ENCODE results near the gene TTC16.

TTC16 gene

DNA sequence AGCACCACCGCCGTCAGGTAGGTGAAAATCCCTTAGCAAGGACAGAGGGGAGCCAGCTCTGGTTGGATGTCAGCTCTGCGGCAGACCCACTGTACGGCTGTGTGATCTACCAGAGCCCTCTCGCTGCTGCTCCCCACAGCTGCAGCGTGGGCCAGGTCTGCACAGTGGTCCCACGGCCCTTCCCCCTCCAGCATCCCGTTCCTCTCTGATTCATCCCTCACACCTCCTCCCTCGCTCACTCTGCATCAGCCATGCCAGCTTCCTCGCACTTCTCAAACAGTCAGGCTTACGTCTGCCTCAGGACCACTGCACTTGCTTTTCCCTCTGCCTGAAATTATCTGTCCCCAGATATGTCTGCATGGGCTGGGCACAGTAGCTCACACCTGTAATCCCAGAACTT is 35.7 kb upstream of the TTC16 start:
- no peak for DNase-seq (ENCODE audit: low spot score)
- TF ChIP-seq CTCF (IDR thresholded peaks at IDR 0.05), result no peak
- Histone ChIP-seq H3K27ac (no peak overlapping the region), H3K4me3 (no peak overlapping the region)

- no peak overlapping the region for H3K27ac ChIP-seq
- TF ChIP-seq CTCF (IDR thresholded peaks at IDR 0.05), result no peak
- DNase-seq (ENCODE audit: low spot score), result no peak
- H3K4me3 ChIP-seq, result no peak overlapping the region
Observed at GRCh38 chr9:127680846-127681245, 35.0 kb upstream of the TTC16 start.

DNA sequence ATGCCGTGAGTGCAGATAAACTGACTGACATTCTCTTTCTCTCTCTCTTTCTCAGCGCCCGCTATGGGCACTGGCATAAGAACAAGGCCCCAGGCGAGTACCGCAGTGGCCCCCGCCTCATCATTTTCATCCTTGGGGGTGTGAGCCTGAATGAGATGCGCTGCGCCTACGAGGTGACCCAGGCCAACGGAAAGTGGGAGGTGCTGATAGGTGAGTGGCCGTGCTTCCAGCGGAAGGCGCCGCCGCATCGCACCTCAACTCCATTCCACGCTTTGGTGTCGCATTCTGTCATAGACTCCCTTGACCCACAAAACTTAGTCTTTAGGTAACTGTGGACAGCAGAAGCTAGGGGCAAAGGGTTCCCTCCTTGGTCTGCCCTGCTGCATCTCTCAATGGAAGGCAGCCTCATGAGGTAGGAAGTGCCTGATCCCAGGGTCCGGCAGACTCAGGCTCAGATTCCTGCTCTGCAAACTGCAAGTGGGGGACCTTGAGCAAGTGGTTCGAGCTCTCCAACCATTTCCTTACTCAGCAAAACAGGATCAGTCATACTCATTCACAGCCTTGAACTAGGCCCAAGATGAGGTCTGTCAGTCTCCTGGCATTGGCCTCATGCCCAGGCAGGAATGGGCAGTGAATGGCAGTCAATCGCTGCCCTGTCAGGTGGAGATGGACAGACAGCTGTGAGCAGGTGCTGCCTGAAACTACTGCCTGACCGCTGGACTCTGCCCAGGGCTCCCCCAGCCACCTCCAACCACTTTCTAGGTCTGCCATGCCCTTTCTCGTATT is 33.3 kb upstream of the TTC16 start:
- no peak for TF ChIP-seq CTCF (IDR thresholded peaks at IDR 0.05)
- H3K4me3 ChIP-seq, result no peak overlapping the region
- no peak overlapping the region for H3K27ac ChIP-seq

GRCh38 chr9:127683723-127684122 is 32.2 kb upstream of the TTC16 start:
- no peak for DNase-seq (ENCODE audit: low spot score)
- H3K27ac ChIP-seq, result no peak overlapping the region
- no peak overlapping the region for H3K4me3 ChIP-seq
- TF ChIP-seq CTCF (IDR thresholded peaks at IDR 0.05), result no peak

More for the DNA sequence above, 33.3 kb upstream of the TTC16 start:
- no peak for DNase-seq (ENCODE audit: low spot score)

GRCh38 chr9:127684576-127684975 is 31.3 kb upstream of the TTC16 start:
- DNase-seq (ENCODE audit: low spot score), result no peak
- Histone ChIP-seq H3K4me3 (no peak overlapping the region), H3K27ac (no peak overlapping the region)
- no peak for TF ChIP-seq CTCF (IDR thresholded peaks at IDR 0.05)

DNA sequence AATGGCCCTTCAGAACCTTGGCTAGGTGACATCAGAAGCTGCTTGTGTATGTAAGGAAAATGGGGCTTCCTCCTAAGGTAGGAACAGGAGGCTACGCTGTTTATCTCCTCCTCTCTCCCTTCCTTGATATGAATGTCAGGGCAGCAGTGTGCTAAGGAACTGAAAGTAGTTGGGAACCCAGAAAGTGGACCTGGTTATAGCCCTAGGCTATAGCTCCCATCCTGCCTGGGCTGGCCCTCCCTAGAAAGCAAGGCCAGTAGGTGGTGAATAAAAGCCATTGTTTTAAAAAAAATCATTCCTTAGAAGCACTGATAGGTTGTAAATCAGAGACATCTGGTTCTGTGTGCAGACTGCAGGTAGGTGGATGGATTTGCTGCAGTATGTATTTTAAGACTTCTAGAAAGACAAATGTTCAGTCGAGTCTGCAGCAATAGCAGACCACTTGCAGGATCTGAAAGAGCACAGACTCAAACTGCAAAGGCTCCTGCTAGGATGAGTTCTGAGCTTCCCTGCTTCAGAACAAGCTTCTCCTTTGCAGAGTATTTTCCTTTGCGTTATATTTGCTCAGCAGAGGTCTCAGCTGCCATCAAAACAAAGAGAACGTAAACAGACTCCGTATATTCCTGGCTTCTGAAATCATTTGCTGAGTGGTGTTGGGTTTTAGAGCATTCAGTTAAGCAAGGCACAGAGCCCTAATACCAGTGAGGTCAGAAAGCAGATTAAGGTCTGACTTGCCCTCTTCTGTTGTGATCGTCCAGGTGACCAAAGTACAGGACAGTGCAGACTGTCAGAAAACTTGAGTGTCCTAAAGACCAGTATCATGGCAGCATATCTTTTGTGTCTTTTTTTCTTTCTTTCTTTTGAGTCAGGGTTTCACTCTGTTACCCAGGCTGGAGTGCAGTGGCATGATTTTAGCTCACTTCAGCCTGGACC is 29.2 kb upstream of the TTC16 start:
- H3K27ac ChIP-seq, result no peak overlapping the region
- TF ChIP-seq CTCF (IDR thresholded peaks at IDR 0.05), result no peak
- DNase-seq (ENCODE audit: low spot score), result no peak
- H3K4me3 ChIP-seq, result no peak overlapping the region
